ENCODE results near the gene ETDC.

The ETDC gene

GRCh38 chrX:135346975-135347374, 37.7 kb downstream of the ETDC start:
- no peak overlapping the region for H3K27ac ChIP-seq
- no peaks in the 10 kb centered on the region for H3K27me3 ChIP-seq
- TF ChIP-seq CTCF (IDR thresholded peaks at IDR 0.05), result no peak
- peaks cover 0 to 22% (median 19%) of the 10 kb centered on the region in 3 donors for H3K36me3 ChIP-seq
- no peak for DNase-seq
- intact Hi-C loops (cut with DNase I; ENCODE audit: low total_unique reads), result no loop called here
- H3K9me3 ChIP-seq, result no peaks in the 10 kb centered on the region
- H3K4me3 ChIP-seq, result no peak overlapping the region
- peaks cover 0 to 13% (median 0%) of the 10 kb centered on the region in 4 donors for H3K4me1 ChIP-seq

- Histone ChIP-seq H3K36me3 (peaks cover 0 to 22% (median 19%) of the 10 kb centered on the region in 3 donors), H3K4me1 (peaks cover 0 to 9% (median 0%) of the 10 kb centered on the region in 4 donors), H3K27me3 (no peaks in the 10 kb centered on the region), H3K9me3 (no peaks in the 10 kb centered on the region), H3K27ac (no peak overlapping the region), H3K4me3 (no peak overlapping the region)
- no peak for TF ChIP-seq CTCF (IDR thresholded peaks at IDR 0.05)
- intact Hi-C loops (cut with DNase I; ENCODE audit: low total_unique reads), result no loop called here
- DNase-seq, result no peak
These were observed 38.2 kb downstream of the ETDC start for GRCh38 chrX:135347381-135348016.

GRCh38 chrX:135354288-135354687, 45.0 kb downstream of the ETDC start:
- Histone ChIP-seq H3K4me3 (no peak overlapping the region), H3K27ac (no peak overlapping the region), H3K27me3 (no peaks in the 10 kb centered on the region), H3K36me3 (peaks cover 0 to 15% (median 12%) of the 10 kb centered on the region in 3 donors), H3K4me1 (no peaks in the 10 kb centered on the region), H3K9me3 (no peaks in the 10 kb centered on the region)
- no peak for DNase-seq
- intact Hi-C loops (cut with DNase I; ENCODE audit: low total_unique reads), result no loop called here
- no peak for TF ChIP-seq CTCF (IDR thresholded peaks at IDR 0.05)
